Stimulated activated CD4-positive, alpha-beta T cell treated with anti-CD3 and anti-CD28 coated beads, Interleukin-1b, Interleukin-23, amount 100 ng/mL, for 1 hour (primary cell): ENCODE results near the gene SIGLEC14.
"Not testable (repeated sequence)": the region's sequence is repeated elsewhere in the genome, so short reads cannot be mapped to it uniquely, and the experiment has no call there.

Source experiments
- DNase-seq, 2 donors: peaks; one replicate each; pipeline ENCODE4 v3.0.0-alpha.2; 2020; ENCODE audit warnings: low read depth in 2 of 2

SIGLEC14 gene

DNA sequence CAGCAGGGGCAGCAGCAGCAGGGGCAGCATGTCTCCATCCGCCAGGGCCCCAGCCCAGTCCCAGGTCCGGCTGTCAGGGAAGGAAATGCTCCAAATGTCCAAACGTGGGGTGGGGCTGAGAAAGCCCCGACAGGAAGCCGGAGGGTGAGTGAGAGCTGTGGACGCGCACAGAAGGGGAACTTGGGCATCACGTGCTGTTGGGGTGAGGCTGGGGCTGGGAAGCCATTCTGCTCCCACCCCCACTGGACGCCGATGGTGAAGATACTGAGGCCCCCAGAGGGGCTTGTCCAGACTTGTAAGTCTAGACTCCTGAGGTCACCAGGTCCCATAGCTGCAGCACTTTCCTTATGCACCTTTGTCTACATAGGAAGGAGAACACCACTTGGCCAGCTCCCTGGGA lies at the start of gene SIGLEC14:
SIGLEC14 (minus strand) TSS at position 96 of the 400 bp plus-strand sequence; CDS start at position 30, 66 bp downstream.
- DNase-seq: not testable (repeated sequence)

DNA sequence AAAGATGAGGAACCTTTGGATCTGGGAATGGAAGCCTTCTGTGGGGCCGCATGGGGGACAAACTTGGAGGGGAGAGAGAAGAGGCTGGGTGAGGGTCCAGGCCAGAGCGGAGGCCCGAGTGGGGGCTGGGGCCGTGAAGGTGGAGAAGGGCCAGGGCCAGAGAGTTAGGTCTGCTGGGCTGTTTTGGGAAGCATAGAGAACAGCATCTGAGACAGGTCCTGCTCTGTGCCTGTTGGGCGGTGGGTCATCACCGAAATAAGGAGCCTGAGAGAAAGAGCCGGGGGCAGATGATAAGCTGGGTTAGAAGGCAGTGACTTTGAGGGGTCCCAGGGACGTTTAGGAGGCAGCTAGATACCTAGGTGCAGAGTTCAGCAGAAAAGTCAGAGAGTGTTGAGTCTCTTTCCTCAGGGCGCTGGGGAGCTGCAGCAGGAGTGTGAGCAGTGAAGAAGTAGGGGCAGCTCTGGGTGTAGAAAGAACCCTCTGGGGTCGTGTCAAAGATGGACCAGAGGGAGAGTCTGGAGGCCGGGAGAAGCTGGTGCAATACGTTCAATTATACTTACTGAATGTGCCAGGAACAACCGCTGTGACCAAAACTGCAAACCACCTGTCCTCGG lies 49.2 kb upstream of the SIGLEC14 start:
- no peak for DNase-seq

DNA sequence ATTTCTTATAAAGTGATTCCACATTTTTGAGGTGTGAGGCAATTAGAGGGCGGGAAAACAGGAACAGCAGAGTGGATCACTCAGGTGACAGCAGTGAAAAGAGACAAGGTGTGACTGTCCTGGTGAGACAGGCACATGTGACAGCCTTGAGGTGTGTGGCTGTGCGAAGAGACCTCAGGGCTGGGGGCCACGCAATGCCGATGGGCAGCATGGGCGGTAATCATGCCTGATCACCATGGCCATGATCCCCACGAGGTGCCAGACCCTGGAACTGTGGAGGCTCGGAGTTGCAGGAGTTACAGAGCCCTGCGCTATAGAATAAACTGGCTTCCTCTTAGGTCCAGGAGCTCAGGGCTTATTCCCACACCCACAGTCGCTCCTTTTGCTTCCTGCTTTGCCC lies 48.5 kb upstream of the SIGLEC14 start:
- DNase-seq: no peak

DNA sequence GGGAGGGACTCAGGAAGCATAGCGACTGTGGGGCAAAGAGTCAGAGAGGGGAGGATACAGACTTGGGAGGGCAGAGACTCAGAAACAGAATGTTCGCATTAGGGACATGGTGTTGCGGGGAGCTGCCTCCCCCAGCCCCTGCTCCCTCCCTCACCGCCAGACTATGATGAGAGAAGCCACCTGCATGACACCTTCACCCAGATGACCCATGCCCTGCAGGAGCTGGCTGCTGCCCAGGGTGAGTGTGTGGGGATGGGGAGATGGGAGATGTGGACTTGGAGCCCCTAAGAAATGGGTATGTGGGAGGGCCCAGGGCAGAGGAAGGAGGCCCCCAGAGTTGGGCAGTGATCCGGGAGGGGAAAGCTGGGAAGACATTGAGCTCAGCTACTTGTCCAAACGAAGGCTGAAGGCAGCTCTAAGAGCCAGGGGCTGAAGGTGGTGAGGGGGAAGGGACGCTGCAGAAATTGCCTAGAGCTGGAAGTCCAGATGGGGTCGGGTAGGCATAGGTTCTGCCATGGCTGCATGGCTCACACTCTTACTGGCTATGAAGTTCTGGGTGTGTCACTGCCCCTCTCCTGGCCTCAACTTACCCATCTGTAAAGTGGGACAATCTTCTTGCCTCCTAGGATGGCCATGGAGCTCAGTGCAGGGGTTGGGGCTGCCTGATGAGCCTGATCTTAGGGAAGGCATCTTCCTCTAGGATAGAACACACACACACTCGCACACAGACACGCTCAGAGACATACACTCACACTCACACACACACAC lies 47.9 kb upstream of the SIGLEC14 start:
- DNase-seq: no peak

DNA sequence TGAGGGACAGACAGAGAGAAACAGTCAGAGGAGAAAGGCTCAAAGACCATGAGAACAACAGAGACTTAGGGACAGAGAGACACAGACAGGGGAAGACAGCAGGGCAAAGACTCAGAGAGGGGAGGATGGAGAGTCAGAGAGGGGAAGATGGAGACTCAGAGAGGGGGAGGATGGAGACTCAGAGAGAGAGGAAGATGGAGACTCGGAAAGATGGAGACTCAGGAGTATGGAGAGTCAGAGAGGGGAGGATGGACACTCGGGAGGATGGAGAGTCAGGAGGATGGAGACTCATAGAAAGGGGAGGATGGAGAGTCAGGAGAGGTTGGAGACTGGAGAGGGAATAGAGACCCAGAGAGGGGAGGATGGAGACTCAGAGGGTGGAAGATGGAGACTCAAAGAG lies 47.2 kb upstream of the SIGLEC14 start:
- DNase-seq: no peak

GRCh38 chr19:51693260-51693659 lies 46.6 kb upstream of the SIGLEC14 start, which contains the start of gene SPACA6:
Gene SPACA6 (plus strand): TSS chr19:51693330. CDS start chr19:51693527, 197 bp downstream.
- no peak for DNase-seq

DNA sequence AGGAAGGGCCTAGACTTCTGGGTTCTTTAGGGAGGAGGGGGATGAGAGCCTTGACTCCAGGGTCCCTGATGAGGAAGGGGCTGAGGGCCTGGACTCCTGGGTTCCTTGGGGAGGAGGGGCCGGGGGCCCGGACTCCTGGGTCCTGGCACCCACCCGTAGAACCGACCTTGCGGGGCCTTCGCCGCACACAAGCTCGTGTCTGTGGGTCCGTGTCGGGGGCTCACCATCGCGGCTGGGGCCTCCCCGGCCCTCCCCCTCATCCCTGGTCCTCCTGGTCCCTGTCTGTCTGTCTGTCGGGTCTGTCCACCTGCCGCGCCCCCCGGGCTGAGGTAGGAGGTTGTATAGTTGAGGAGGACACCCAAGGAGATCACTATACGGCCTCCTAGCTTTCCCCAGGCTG lies 45.8 kb upstream of the SIGLEC14 start:
- no peak for DNase-seq

DNA sequence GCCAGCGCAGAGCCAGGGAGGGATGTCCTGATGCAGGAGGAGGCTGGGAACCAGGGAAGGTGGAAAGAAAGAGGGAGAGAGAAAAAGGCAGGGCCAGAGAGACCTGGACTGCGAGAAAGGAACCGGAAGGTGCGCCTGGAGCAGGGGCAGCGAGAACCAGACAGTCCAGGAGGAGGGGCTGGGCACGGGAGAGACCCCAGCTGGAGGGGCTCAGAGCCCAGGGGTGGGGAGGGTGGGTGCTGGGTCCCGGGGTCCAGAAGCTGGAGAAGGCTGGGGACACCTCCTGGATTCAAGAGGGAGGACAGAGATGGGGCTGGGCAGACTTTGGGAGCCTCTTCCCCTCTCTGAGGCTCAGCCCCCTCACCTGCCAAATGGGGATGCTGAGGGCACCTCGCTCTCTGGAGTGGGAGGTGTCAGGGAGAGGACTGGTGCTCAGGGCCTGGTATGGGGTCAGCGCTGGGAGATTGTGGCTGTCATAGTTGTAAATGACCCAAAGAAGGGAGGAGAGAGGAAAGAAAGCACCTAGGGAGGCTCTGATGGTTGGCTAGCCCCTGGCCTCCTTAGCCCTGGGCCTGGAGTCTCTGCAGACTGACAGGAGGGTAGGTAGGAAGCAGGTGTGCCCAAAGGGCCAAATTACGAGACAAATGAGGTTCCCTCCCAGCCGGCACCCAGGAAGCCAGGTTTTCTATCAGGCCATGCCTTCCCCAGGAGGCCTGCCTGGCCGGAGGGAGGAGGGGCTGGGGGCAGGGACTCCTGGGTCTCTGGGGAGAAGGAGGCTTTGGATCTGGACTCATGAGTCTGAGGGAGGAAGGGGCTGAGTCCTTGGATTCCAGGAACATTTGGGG lies 45.2 kb upstream of the SIGLEC14 start:
- no peak for DNase-seq

DNA sequence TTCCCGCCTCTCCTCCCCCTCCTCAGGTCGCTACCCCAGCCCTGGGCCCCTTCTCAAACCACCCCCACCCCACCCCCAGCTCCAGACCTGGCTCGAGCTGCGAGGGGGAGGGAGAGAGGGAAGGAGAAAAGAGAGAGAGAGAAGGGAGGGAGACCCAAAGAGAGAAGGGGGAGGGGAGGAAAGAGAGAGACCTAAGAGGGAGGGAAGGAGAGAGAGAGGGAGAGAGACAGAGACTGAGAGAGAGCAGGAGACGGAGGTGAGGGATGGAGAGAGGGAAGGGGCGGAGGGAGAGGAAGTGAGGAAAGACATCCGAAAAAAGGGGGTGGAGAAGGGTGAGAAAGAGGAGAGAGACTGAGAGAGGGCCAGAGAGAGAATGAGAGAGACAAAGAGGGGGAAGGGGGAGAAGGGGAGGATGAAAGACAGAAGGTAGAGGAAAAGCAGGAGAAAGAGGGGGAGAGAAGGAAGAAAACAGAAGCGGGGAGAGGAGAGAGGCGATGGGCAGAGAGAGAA lies 44.5 kb upstream of the SIGLEC14 start:
- DNase-seq: no peak

DNA sequence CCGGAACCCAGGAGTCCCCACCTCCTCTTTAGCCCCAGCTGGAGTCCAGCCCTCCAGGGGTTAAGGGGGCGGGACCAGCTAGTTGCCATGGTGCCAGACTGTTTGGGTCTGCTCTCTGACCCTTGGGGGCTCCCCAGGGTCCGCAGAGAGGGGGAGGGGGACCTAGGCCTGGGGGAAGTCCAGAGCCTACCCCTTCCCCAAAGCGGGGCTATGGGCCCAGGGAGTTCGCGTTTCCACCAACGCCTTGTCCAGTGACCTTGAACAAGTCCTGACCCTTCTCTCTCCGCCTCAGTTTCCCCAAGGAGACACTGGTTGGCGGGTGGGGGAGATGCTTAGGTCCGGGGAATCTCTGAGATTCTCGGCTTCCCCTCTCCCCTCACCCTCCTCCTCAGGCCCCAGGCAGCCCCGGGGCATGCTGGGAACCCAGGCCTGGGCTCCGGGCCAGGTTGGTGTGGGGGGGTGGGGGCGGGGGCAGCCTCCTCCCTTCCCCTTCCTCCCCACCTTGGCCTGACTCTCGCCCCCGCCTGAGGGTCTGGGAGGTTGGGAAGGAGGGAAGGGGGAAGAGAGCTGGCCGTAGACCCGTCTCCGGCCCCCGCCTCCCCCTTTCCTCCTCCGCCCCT lies 43.9 kb upstream of the SIGLEC14 start:
- peak in 1 of 2 donors; percentile 47 for DNase-seq

DNA sequence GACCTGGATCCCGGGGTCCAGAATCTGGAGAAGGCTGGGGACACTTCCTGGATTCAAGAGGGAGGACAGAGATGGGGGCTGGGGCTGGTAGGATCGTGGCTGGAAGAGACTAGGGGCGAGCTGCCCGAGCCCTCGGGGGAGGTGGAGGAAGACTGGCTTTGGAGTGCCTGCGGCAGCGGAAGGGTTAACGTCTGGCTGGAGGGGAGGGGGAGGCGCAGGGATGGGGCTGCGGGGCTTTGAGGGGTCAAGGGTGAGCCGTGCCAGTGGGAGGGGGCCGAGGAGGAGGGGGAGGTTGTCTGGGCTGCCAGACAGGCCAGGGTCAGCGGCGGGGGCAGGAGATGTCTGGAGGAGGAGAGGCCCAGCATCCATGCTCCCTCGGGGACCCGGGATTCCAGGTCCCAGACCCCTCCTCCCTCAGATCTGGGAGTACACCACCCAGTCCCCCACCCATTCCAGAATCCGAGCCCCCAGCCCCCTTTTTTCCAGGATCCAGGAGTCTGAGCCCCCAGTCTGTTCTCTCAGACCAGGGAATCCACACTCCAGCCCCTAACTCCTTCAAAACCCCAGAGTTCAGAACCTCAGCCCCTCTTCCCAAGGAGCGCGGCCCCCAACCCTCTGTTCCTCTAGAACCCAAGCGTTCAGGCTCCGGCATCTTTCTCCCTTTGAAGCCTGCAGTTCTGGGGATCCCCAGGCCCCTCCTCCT lies 43.3 kb upstream of the SIGLEC14 start:
- no peak for DNase-seq

DNA sequence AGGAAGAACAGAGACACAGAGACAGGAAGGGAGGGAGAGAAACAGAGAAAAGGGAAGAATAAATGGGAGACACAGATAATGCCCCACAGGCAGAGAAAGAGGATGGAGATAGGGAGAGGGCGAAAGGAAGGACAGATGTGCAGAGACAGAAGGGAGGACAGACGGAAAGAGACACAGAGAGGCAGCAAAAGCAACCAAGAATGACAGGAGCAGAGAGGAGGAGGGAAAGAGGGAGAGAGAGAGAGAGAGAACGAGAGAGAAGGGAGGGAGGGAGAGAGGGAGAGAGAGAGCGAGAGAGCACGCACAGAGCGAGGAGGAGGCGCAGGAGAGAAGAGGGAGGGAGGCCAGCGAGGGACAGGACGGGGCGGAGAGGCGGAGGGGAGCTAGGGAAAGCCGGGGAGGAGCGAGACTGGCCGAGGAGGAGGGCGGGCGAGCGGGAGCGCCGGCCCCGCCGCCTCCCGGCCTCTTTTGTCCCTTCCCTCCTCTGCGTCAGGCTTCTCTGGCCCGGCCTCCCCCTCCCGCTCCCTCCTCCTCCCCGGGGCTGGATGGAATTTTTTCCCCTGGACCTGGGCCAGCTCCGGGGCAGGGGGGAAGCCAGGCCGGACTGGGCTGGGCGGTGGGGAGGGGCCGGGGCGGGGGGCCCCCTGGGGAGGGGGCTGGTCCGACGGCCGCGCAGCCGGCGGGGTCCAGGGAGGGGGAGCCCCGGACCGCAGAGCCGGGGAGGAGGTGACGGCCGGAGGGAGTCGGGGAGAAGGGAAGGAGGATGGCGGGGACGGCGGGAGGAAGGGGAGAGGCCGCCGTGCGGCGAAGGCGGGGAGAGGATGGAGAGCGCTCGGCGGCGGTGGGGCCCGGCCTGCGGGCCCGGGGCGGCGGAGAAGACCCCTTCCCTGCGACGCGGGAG lies 42.3 kb upstream of the SIGLEC14 start:
- no peak for DNase-seq

DNA sequence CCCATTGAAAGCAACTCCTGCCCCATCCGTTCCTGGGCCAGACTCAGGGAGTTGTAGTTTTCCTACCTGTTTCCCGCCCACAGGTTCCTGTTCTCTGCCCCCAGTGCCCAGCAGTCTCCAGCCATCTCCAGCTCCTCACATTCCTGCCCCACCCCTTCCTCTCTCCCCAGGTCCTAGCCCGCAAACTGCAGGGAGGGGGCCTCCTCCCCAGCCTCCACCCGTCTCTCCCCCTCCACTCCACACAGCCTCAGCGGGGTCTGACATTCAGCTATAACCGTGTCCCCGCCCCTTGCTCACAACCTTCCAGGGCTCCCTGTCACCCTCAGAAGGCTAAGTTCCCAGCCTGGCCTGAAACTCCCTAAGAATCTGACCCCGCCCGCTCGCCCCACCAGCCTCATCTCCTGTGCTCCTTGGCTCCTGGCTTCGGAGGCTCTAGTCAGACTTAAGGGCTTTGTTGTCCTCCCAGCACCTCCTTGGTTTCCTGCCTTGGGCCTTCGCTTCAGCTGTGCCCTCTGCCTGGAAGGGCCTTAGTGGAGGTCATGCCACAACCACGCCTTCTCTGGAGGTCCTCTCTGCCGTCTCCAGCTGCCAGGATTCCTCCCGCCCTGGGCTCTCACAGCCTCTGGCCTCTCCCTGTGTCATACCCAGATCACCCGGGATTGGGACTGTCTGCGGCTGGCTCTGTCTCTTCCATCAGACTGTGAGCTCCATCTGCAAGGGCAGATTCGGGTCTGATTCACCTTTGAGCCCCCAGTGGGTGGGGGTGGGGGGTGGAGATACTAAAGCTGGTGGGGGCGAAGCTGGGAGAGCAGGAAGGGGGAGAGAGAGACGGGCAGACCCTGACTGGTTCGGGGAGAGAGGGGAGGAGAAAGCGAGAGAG lies 41.4 kb upstream of the SIGLEC14 start:
- no peak for DNase-seq

DNA sequence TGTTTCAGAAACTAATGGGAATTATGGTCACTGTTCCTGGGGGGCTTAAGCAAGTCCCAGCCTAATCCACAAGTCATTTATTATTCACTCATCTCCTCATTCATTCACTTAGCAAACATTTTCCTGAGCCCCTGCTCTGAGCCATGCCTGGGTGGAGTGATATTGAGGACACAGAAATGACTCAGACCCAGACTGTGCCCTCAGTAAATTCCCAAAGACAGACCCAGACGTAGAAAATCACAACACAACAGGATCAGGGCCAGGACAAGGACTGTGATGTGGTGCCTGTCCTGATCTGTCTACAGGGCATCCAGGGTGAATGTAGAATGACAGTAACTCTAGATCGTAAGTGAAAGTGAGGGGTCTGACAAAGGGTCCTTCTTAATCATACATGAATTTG lies 39.5 kb upstream of the SIGLEC14 start:
- DNase-seq: no peak

DNA sequence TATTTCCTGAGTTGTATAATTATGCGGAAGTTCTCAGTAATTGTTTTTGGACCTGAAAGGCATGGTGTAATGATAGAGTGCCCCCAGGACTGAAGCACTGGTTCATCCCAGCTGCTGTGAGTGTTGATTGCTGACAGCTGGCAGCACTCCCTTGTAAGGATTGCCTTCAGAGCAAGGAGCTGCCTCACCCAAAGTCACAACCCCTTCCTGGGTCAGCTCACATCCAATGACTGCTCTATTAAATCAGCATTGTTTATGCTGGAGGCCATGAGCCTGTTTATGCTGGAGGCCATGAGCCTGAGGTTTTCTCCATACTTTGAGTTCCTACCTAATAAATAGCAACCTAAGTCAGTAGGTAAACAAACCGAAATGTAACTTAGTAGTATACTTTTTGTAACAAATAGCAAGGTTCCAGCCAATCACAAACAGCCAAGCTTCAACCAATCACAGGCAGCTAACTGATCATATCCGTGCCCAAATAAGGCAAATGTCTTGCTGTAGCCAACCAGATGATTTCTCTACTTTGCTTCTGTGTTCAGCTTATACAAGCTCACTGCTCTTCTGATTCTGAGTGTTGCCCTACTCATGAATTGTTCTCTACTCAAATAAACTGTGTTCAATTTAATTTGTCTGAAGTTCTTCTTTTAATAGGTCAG lies 34.8 kb upstream of the SIGLEC14 start:
- DNase-seq: no peak

DNA sequence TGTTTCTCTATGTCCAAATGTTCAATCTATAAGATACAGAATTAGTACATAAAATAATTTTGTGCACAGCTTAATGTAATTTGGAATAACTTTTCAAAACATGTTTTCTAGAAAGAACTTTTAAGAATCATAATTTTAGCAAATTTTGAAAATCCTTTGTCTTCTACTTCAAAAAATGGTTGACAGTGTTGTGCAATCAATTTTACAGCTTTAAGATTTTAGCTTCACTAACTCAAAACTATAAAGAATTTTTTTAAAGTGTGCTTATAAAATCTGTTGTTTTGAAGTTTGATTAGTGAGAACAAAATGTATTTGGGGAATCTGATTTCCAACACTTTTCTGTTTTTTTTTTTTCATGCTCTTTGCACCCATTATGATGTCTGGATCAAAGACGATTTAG lies 33.8 kb upstream of the SIGLEC14 start:
- no peak for DNase-seq

- no peak for DNase-seq
These were observed 30.0 kb upstream of the SIGLEC14 start for GRCh38 chr19:51676566-51677083.

DNA sequence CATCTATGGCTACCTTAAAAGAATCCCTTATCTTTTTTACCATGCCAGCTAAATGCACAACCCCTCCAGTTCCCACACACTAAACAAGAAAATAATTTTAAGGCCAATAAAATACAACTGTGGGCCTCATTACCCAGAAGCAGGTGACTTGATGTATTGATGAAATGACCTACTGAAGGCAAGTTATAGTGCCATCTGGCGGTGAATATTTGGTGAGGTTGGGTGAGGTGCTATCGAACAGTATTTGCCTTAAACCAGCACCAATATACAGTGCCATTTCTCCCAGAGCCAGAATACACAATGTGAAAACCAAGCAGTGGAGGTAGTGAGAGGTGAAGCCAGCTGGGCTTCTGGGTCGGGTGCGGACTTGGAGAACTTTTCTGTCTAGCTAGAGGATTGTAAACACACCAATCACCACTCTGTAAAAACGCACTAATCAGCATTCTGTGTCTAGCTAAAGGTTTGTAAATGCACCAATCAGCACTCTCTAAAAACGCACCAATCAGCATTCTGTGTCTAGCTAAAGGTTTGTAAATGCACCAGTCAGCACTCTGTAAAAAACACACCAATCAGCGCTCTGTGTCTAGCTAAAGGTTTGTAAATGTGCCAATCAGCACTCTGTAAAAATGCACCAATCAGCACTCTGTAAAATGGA lies 29.4 kb upstream of the SIGLEC14 start:
- DNase-seq: not testable (repeated sequence)
